ENCODE data around the gene FLYWCH2. TPM values are rescaled to one million over a fixed set of nuclear protein-coding genes. Genes with fewer than 3 reads are reported as not detected.

The FLYWCH2 gene
- total RNA-seq, 1 donor from 2014 or later = 26.9 TPM

DNA sequence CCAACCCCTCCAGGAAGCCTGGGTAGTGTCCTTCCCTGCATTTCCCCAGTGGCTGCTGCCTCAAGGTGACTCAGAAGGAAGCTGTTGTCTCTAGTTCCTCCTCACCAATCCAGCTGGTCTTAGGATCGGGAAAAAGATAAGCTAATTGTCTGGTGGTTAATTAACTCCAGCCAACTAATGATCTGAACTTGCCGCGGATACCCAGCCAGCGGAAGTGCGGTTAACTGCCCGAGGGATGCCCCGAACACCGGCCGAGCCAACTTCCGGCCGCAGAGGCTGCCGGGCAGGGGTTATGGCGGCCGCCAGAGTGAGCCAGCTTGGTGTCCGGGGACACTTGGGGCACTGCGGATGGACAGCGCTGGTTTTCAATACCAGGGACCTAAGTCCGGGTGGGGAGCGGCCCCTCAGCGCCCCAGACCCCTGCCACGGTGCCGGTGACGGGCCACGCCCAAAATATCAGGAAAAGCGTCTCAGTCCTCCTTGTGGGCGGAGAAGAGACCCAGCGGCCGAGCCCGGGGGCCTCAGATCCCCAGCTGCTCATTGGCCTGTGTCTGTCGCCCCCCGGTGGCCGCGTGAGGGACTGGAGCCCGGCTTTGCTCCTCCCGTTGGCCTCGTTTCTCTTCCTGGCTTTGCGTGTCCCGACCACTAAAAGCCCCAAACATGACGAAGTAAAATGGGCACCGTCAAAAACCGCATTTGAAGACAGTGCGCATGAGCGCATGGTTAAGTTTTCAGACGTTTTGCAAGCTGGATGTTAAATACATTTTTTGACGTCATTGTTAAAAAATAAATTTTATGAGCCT, 14.8 kb upstream of the FLYWCH2 start:
- H3K4me1 Mint-ChIP-seq (ENCODE audit: low read depth) = no peaks in the 10 kb centered on the region
- H3K27ac Mint-ChIP-seq = peak overlapping the region; percentile 90
- H3K27me3 Mint-ChIP-seq = peaks cover 55% of the 10 kb centered on the region
- peak; percentile 98 for TF ChIP-seq CTCF (IDR thresholded peaks at IDR 0.05; ENCODE audit: unreplicated experiment)
- no peaks in the 10 kb centered on the region for H3K36me3 Mint-ChIP-seq (ENCODE audit: insufficient read depth)
- peak overlapping the region; percentile 83 for H3K4me3 Mint-ChIP-seq (ENCODE audit: low read depth)
- peak; percentile 97 for DNase-seq (ENCODE audit: low spot score, unreplicated experiment)
- no peaks in the 10 kb centered on the region for H3K9me3 Mint-ChIP-seq (ENCODE audit: low read depth)

- Mint-ChIP-seq H3K27ac (no peak overlapping the region), H3K4me3 (ENCODE audit: low read depth) (no peak overlapping the region), H3K9me3 (ENCODE audit: low read depth) (no peaks in the 10 kb centered on the region), H3K4me1 (ENCODE audit: low read depth) (no peaks in the 10 kb centered on the region), H3K27me3 (peaks cover 39% of the 10 kb centered on the region), H3K36me3 (ENCODE audit: insufficient read depth) (no peaks in the 10 kb centered on the region)
- no peak for DNase-seq (ENCODE audit: low spot score, unreplicated experiment)
- no peak for TF ChIP-seq CTCF (IDR thresholded peaks at IDR 0.05; ENCODE audit: unreplicated experiment)
Observed at GRCh38 chr16:2871926-2872325, 11.1 kb upstream of the FLYWCH2 start.

GRCh38 chr16:2874032-2874911, 8.7 kb upstream of the FLYWCH2 start:
- no peak for DNase-seq (ENCODE audit: low spot score, unreplicated experiment)
- Mint-ChIP-seq H3K27ac (no peak overlapping the region), H3K27me3 (peaks cover 37% of the 10 kb centered on the region), H3K9me3 (ENCODE audit: low read depth) (no peaks in the 10 kb centered on the region), H3K4me3 (ENCODE audit: low read depth) (no peak overlapping the region), H3K4me1 (ENCODE audit: low read depth) (no peaks in the 10 kb centered on the region), H3K36me3 (ENCODE audit: insufficient read depth) (no peaks in the 10 kb centered on the region)
- no peak for TF ChIP-seq CTCF (IDR thresholded peaks at IDR 0.05; ENCODE audit: unreplicated experiment)

DNA sequence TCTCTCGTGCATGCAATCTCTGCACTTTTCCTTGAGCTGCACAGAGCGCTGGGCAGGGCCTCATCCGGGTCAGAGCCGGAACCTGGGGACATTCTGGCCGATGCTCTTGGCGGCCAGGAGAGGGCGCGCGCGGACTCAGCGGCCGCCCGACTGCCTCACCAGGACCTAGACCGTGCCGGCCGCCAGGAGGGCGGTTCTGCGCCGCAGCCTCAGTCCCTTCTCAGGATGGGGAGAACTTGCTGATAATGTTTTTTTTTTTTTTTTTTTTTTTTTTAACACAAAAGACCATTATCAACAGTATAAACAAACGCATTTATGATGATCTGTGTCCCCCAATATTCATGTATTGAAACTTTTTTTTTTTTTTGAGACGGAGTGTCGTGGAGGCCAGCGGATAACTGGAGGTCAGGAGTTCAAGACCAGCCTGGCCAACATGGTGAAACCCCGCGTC, 8.1 kb upstream of the FLYWCH2 start:
- Mint-ChIP-seq H3K4me3 (ENCODE audit: low read depth) (no peak overlapping the region), H3K9me3 (ENCODE audit: low read depth) (no peaks in the 10 kb centered on the region), H3K27ac (no peak overlapping the region), H3K36me3 (ENCODE audit: insufficient read depth) (no peaks in the 10 kb centered on the region), H3K27me3 (peaks cover 36% of the 10 kb centered on the region), H3K4me1 (ENCODE audit: low read depth) (no peaks in the 10 kb centered on the region)
- TF ChIP-seq CTCF (IDR thresholded peaks at IDR 0.05; ENCODE audit: unreplicated experiment) = peak; percentile 95
- DNase-seq (ENCODE audit: low spot score, unreplicated experiment) = peak; percentile 53

GRCh38 chr16:2879854-2880508, 3.0 kb upstream of the FLYWCH2 start:
- TF ChIP-seq CTCF (IDR thresholded peaks at IDR 0.05; ENCODE audit: unreplicated experiment) = no peak
- DNase-seq (ENCODE audit: low spot score, unreplicated experiment) = no peak
- peaks cover 12% of the 10 kb centered on the region for H3K27me3 Mint-ChIP-seq
- no peaks in the 10 kb centered on the region for H3K36me3 Mint-ChIP-seq (ENCODE audit: insufficient read depth)
- H3K9me3 Mint-ChIP-seq (ENCODE audit: low read depth) = no peaks in the 10 kb centered on the region
- no peak overlapping the region for H3K27ac Mint-ChIP-seq
- H3K4me3 Mint-ChIP-seq (ENCODE audit: low read depth) = no peak overlapping the region
- H3K4me1 Mint-ChIP-seq (ENCODE audit: low read depth) = peaks cover 7% of the 10 kb centered on the region
